Sigmoid colon (tissue), 4 donors: Measurements from ENCODE around the gene LRCH2.
"Not testable (repeated sequence)": the region's sequence is repeated elsewhere in the genome, so short reads cannot be mapped to it uniquely, and the experiment has no call there.

Experiments
- EP300 ChIP-seq, 4 donors: sonication (generic); formaldehyde crosslinking; IDR thresholded peaks; one replicate each; pipeline ENCODE4 v1.6.1; 2017; ENCODE audit warnings: antibody characterized with exemption in 4 of 4
- TF ChIP-seq, protein P1 (sequence below), 4 experiments: fragments of 450-650 bp in 3 of 4; fragments of 200-600 bp in 1 of 4; IDR thresholded peaks; one replicate each; pipeline ENCODE4 v1.5.1; 2016 to 2019; ENCODE audit warnings: antibody characterized with exemption in 4 of 4, mild to moderate bottlenecking in 3 of 4, moderate library complexity in 2 of 4

DNA sequence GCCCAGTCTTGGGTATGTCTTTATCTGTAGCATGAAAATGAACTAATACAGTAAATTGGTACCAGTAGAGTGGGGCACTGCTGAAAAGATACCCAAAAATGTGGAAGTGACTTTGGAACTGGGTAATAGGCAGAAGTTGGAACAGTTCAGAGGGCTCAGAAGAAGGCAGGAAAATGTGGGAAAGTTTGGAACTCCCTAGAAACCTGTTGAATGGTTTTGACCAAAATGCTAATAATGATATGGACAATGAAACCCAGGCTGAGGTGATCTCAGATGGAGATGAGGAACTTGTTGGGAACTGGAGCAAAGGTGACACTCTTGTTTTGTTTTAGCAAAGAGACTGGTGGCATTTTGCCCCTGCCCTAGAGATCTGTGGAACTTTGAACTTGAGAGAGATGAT, 24.3 kb downstream of the LRCH2 start:
- TF ChIP-seq EP300 (IDR thresholded peaks at IDR 0.05) = not testable (repeated sequence)
- TF ChIP-seq, protein P1, sequence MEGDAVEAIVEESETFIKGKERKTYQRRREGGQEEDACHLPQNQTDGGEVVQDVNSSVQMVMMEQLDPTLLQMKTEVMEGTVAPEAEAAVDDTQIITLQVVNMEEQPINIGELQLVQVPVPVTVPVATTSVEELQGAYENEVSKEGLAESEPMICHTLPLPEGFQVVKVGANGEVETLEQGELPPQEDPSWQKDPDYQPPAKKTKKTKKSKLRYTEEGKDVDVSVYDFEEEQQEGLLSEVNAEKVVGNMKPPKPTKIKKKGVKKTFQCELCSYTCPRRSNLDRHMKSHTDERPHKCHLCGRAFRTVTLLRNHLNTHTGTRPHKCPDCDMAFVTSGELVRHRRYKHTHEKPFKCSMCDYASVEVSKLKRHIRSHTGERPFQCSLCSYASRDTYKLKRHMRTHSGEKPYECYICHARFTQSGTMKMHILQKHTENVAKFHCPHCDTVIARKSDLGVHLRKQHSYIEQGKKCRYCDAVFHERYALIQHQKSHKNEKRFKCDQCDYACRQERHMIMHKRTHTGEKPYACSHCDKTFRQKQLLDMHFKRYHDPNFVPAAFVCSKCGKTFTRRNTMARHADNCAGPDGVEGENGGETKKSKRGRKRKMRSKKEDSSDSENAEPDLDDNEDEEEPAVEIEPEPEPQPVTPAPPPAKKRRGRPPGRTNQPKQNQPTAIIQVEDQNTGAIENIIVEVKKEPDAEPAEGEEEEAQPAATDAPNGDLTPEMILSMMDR (IDR thresholded peaks at IDR 0.05) = not testable (repeated sequence)
